Ovary (tissue), 9 donors: Measurements from ENCODE around the gene ASAP2. TPM values are rescaled to one million over a fixed set of nuclear protein-coding genes. Genes with fewer than 3 reads are reported as not detected.

ENCODE experiments used
- DNase-seq, 5 donors: peaks; one replicate each; pipeline ENCODE4 v3.0.0-alpha.2; 2019 to 2020
- H3K27ac ChIP-seq, 2 donors: fragments of 200-600 bp; one replicate each; pipeline versions ENCODE4 v1.5.1 to v1.8.0; 2019 to 2022
- H3K27me3 ChIP-seq: fragments of 200-600 bp; one replicate; pipeline ENCODE4 v1.8.0; 2022
- H3K36me3 ChIP-seq: fragments of 200-600 bp; sonication (generic); one replicate; pipeline ENCODE4 v1.5.1; 2019
- H3K4me1 ChIP-seq: one replicate; pipeline ENCODE4 v1.8.1; 2013; ENCODE audit warnings: mild to moderate bottlenecking, moderate library complexity; ENCODE audit not compliant: insufficient read depth
- H3K4me3 ChIP-seq: fragments of 200-600 bp; sonication (generic); one replicate; pipeline ENCODE4 v1.5.1; 2017
- H3K9me3 ChIP-seq, 2 donors: fragments of 200-600 bp in 1 of 2; sonication (generic) in 1 of 2; one replicate each; pipeline versions ENCODE4 v1.5.1 to v1.8.1; 2013 to 2019; ENCODE audit warnings: mild to moderate bottlenecking in 1 of 2, moderate library complexity in 1 of 2
- CTCF ChIP-seq, 3 donors: fragments of 450-650 bp in 2 of 3; fragments of 200-600 bp in 1 of 3; IDR thresholded peaks; one replicate each; pipeline versions ENCODE4 v1.5.1 to v1.8.0; 2016 to 2022; ENCODE audit warnings: antibody characterized with exemption in 3 of 3, mild to moderate bottlenecking in 1 of 3
- EP300 ChIP-seq: sonication (generic); formaldehyde crosslinking; IDR thresholded peaks from one replicate; pipeline ENCODE4 v1.6.1; 2017; ENCODE audit warnings: antibody characterized with exemption
- POLR2A ChIP-seq: fragments of 450-650 bp; IDR thresholded peaks from one replicate; pipeline ENCODE4 v1.6.1; 2017; ENCODE audit warnings: antibody characterized with exemption, mild to moderate bottlenecking, moderate library complexity
- WGBS, 3 donors: extraction: QIAGEN DNeasy Blood & Tissue Kit in 1 of 3; methylation state at CpG; one replicate each; pipeline versions ENCODE4 v1.1.5 to v1.1.7; 2013 to 2017; 5-methylcytosine and 5-hydroxymethylcytosine counted together
- intact Hi-C, 4 donors: fragments of 100-400 bp; cut with DNase I; formaldehyde crosslinking; loops; one replicate each; pipeline versions ENCODE4 v1.11.0 to v1.15.1; 2022 to 2023
- polyA plus RNA-seq, 2 donors: library from polyadenylated mRNA; stranded (reverse); fragments of 200-250 nt in 1 of 2; fragments of 350-450 nt in 1 of 2; fragmentation: Illumina TruSeq in 1 of 2; extraction: RNeasy Lipid Tissue Mini Kit (QIAGEN cat#74804) in 1 of 2; gene quantifications; one replicate each; pipeline ENCODE4 v1.2.3, GENCODE V29; 2013 to 2014
- total RNA-seq, 7 donors: library from RNA; depleted of rRNA in 2 of 7; stranded (reverse); fragments of >200 nt in 2 of 7; fragmentation: NEBNext Ultra II Directional in 3 of 7; extraction: Animal tissue kit (Norgen Biotek cat#: 25700) in 3 of 7; gene quantifications; one replicate each; pipeline versions ENCODE4 v1.1.0 to v1.2.4, GENCODE V29; 2016 to 2023
- donor health status: DM: no; HTN: no; CAD: no; lungs with moderate emphysema.
- donor health status: DM: no; HTN: no; CAD: no.
- donor health status: Bipolar disorder and iron deficiency.
- donor health status: DM: yes; HTN: yes; CAD: no.
- donor health status: DM: no; HTN: no; CAD: no.
- donor health status: DM: yes; HTN: yes; CAD: no.

ASAP2 gene
- total and polyA plus RNA-seq, 9 donors = 10.3 to 22.7 (median 15.5) TPM

- no peak for TF ChIP-seq CTCF (IDR thresholded peaks at IDR 0.05)
- TF ChIP-seq EP300 = no peak
- TF ChIP-seq POLR2A = no peak
Observed at GRCh38 chr2:9228088-9228751, 21.6 kb downstream of the ASAP2 start.

GRCh38 chr2:9228781-9229469 lies 22.3 kb downstream of the ASAP2 start:
- no peak for DNase-seq
- Histone ChIP-seq H3K9me3 (no peaks in the 10 kb centered on the region), H3K4me3 (no peak overlapping the region), H3K27ac (no peak overlapping the region), H3K27me3 (no peaks in the 10 kb centered on the region), H3K4me1 (peaks cover 33% of the 10 kb centered on the region), H3K36me3 (no peaks in the 10 kb centered on the region)
- WGBS, 3 donors = 92 to 93% (median 93%) methylated on average over 15 of the region's 15 CpGs
- intact Hi-C loops = no loop called here
- TF ChIP-seq CTCF (IDR thresholded peaks at IDR 0.05) (no peak), POLR2A (no peak), EP300 (no peak)

More at GRCh38 chr2:9228088-9228751, 21.6 kb downstream of the ASAP2 start:
- H3K27ac ChIP-seq = no peak overlapping the region
- no peaks in the 10 kb centered on the region for H3K9me3 ChIP-seq
- peaks cover 36% of the 10 kb centered on the region for H3K4me1 ChIP-seq
- no peak for DNase-seq
- no peak overlapping the region for H3K4me3 ChIP-seq
- no peaks in the 10 kb centered on the region for H3K27me3 ChIP-seq
- WGBS, 3 donors = 41 to 72% (median 44%) methylated on average over 4 of the region's 4 CpGs
- intact Hi-C loops = no loop called here
- no peaks in the 10 kb centered on the region for H3K36me3 ChIP-seq

- TF ChIP-seq EP300 = no peak
- no peak for TF ChIP-seq CTCF (IDR thresholded peaks at IDR 0.05)
- TF ChIP-seq POLR2A = no peak
- no peaks in the 10 kb centered on the region for H3K36me3 ChIP-seq
- no peak overlapping the region for H3K4me3 ChIP-seq
- no peaks in the 10 kb centered on the region for H3K9me3 ChIP-seq
- no peak for DNase-seq
- 86 to 92% (median 87%) methylated on average over 6 of the region's 6 CpGs for WGBS, 3 donors
- peaks cover 37% of the 10 kb centered on the region for H3K4me1 ChIP-seq
- no peaks in the 10 kb centered on the region for H3K27me3 ChIP-seq
- intact Hi-C loops = no loop called here
- H3K27ac ChIP-seq = no peak overlapping the region
Observed at GRCh38 chr2:9229470-9229820, 22.8 kb downstream of the ASAP2 start.

GRCh38 chr2:9230051-9230802 lies 23.6 kb downstream of the ASAP2 start:
- H3K27me3 ChIP-seq = no peaks in the 10 kb centered on the region
- no peak overlapping the region for H3K4me3 ChIP-seq
- WGBS, 3 donors = 24 to 32% (median 27%) methylated on average over 9 of the region's 9 CpGs
- H3K36me3 ChIP-seq = no peaks in the 10 kb centered on the region
- peaks cover 41% of the 10 kb centered on the region for H3K4me1 ChIP-seq
- DNase-seq = no peak
- H3K9me3 ChIP-seq = no peaks in the 10 kb centered on the region
- no peak for TF ChIP-seq CTCF (IDR thresholded peaks at IDR 0.05)
- no peak for TF ChIP-seq EP300
- TF ChIP-seq POLR2A = no peak
- intact Hi-C loops = no loop called here
- peak overlapping the region in 1 of 2 donors; percentile 47 for H3K27ac ChIP-seq
